ENCODE results near the gene DUSP3.

DNA sequence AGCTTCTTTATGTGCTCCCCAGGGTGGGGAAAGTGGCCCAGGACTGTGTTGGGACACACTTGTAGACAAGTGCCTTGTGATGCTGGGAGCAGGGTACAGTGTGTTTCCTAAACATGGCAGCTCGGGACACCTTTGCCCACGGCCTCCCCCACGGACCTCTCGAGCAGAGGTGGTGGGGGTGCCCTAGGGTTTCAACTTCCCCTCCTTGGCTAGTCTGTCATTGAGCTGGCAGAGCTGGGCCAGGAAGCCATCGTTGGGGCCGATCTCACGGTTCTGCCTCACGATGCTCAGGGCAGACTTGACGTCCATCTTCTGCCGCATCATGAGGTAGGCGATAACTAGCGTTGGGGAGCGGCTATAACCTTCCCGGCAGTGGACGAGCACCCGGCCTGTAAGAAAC, 9.4 kb downstream of the DUSP3 start:
- TF ChIP-seq POLR2A (IDR thresholded peaks at IDR 0.05) (no peak), EP300 (IDR thresholded peaks at IDR 0.05) (no peak)
- TF ChIP-seq, protein P1, sequence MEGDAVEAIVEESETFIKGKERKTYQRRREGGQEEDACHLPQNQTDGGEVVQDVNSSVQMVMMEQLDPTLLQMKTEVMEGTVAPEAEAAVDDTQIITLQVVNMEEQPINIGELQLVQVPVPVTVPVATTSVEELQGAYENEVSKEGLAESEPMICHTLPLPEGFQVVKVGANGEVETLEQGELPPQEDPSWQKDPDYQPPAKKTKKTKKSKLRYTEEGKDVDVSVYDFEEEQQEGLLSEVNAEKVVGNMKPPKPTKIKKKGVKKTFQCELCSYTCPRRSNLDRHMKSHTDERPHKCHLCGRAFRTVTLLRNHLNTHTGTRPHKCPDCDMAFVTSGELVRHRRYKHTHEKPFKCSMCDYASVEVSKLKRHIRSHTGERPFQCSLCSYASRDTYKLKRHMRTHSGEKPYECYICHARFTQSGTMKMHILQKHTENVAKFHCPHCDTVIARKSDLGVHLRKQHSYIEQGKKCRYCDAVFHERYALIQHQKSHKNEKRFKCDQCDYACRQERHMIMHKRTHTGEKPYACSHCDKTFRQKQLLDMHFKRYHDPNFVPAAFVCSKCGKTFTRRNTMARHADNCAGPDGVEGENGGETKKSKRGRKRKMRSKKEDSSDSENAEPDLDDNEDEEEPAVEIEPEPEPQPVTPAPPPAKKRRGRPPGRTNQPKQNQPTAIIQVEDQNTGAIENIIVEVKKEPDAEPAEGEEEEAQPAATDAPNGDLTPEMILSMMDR (IDR thresholded peaks at IDR 0.05) = no peak
